NCI-H146 (cell line): ENCODE data around the gene GUCY1B1.

ENCODE experiments used
- DNase-seq: peaks from one replicate; lab custom pipeline; 2025; lab: John Stamatoyannopoulos, UW

Gene GUCY1B1

GRCh38 chr4:155800685-155801343, 42.0 kb downstream of the GUCY1B1 start:
- no peak for DNase-seq

DNA sequence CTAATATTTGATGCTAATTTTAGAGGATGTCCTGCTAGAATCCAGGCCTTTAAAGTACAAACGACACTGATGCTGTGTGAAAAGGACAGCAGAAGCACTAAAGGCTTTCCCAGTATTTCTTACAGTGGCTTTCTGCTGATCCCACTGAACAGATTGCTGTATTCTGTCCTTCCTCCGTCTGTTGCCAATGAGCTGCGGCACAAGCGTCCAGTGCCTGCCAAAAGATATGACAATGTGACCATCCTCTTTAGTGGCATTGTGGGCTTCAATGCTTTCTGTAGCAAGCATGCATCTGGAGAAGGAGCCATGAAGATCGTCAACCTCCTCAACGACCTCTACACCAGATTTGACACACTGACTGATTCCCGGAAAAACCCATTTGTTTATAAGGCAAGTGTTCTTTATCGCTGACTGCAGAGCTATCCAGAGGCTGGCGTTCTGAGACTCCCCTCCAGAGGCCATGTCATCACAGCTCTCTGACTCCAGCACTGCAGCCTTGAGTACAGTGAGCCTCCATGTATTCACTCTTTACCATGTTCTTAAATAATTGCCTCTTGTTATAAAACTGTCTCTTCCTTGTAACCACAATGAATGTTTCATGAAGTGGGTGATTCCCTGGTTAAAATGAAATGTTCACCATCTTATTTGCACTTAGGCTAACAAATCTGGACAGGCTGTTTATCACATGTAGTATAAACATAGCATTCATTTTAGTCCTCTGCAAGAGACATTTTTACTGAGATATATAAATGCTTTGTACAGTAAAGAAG, 43.6 kb downstream of the GUCY1B1 start:
- no peak for DNase-seq

DNA sequence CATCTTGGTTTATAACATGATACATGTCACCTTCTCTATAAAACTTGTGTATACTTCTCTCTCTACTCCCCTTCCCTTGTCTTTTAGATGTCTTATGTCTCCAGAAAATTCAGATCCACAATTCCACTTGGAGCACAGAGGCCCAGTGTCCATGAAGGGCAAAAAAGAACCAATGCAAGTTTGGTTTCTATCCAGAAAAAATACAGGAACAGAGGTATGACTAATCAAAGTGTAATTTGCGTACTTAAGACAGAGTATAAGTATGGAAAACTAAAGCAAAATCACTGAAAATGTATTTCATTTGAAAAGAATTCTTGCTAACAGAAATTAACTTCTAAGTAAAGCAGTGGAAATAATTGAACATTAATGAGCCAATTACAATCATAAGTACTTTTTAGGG, 46.2 kb downstream of the GUCY1B1 start:
- DNase-seq: no peak

DNA sequence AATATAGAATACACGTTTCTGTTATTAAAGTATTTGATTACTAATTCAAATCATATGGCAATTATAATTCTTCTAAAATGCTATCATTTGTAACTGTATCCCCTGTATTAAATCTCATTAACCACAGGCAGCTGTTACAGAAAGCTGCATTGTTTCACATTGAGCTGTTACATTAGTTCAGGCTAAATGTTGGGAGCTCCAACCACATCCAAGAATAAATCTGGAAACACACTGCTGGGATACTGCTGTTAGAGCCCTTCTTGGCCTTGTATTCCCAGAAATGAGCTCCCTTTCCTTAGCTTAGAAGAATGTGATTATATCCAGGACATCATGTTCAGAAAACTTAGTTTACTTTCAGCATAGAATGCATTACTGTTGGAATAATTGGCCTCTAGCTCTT, 48.2 kb downstream of the GUCY1B1 start:
- no peak for DNase-seq

GRCh38 chr4:155809835-155810234, 51.0 kb downstream of the GUCY1B1 start:
- DNase-seq: peak; percentile 44

- no peak for DNase-seq
Measured at GRCh38 chr4:155811083-155811482, 52.3 kb downstream of the GUCY1B1 start.

- DNase-seq: no peak
Measured at GRCh38 chr4:155818639-155819038, 59.8 kb downstream of the GUCY1B1 start.

DNA sequence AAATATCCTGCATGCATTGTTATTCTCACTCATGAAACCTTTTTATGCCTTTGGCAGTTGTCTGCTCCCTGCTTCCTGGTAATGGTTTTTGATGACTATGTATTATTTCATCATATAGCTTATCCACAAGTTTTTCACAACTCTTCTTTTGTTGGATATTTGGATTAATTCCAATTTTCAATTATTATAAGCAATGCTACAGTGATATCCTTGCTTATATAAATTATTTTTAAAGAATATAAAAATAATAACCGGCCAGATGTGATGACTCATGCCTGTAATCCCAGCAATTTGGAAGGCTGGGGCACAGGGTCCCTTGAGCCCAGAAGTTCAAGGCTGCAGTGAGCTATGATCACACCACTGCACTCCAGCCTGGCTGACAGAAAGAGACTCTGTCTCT, 60.2 kb downstream of the GUCY1B1 start:
- no peak for DNase-seq

GRCh38 chr4:155820887-155821518, 62.2 kb downstream of the GUCY1B1 start:
- DNase-seq: no peak

GRCh38 chr4:155822572-155822971, 63.8 kb downstream of the GUCY1B1 start:
- no peak for DNase-seq

DNA sequence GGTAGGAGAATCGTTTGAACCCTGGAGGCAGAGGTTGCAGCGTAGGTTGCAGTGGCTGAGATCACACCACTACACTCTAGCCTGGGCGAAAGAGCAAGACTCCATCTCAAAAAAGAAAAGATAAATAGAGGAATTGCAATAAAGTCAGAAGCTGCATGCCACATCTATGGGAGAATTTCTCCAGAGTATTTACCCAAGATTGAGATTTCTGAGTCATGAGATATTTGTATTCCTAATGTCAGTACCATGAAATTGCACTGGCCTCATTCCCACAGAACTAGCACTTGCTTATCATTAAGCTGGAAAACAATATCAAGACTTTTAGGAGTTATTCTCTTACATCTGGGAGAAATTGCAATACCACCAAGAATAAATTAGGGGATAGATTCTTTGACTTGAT, 69.8 kb downstream of the GUCY1B1 start:
- no peak for DNase-seq

DNA sequence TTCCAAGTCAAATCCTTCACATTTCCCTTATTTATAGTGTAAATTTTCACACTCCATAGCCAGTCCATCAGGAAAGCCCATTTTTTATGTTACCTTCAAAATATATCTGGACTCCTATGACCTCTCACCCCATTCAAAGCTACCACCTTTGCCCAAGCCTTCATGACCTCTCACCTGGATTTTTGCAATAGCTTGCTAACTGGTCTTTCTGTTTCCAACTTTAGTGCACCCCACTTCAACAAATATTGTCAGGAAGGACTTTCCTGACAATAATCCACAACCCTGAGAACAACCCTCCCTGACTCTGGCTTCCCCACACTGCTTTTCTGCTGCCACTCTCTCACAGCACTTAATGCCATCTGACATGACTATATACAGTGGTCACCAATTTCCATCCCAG, 73.8 kb downstream of the GUCY1B1 start:
- DNase-seq: no peak

GRCh38 chr4:155837203-155837796, 78.5 kb downstream of the GUCY1B1 start:
- DNase-seq: no peak

- no peak for DNase-seq
Measured at GRCh38 chr4:155842080-155842479, 83.3 kb downstream of the GUCY1B1 start.

GRCh38 chr4:155846929-155847328, 88.1 kb downstream of the GUCY1B1 start:
- no peak for DNase-seq

DNA sequence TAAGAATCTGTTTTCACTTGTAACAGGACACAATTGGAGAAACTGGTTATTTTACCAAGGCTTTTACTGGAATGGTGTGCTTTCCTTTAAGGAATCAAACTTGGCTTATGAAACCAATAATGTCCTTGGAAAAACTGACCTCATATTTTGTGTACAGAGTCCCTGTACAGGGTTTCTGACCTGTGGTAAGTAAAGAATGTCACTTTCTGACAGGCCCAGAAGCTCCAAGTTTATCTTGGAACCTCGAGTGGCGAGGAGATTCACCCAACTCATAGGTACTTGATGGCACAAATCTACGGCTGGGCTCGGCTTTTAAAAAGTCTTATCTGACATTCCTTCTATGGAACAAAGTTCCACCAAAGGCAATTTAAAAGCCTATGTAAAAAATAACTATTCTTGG, 90.2 kb downstream of the GUCY1B1 start:
- DNase-seq: no peak

DNA sequence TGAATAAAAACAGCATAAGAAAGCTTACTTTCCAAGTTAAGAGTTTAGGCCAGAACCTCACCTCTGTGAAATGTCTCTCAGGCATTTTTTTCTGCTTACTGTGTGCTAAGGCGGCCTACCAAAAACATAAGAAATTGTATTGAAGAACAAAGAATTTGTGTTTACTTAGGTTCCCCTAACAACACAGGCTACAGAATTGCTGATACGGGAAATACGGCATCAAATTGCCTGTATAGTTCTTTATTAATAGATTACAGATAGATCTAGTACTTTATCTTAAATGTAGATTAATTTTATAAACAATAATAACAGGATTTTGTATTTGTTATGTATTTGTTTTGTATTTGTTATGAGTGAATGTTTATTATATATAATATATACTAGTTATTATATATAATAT, 94.4 kb downstream of the GUCY1B1 start:
- no peak for DNase-seq

- DNase-seq: no peak
Measured at GRCh38 chr4:155854582-155855226, 95.9 kb downstream of the GUCY1B1 start.

DNA sequence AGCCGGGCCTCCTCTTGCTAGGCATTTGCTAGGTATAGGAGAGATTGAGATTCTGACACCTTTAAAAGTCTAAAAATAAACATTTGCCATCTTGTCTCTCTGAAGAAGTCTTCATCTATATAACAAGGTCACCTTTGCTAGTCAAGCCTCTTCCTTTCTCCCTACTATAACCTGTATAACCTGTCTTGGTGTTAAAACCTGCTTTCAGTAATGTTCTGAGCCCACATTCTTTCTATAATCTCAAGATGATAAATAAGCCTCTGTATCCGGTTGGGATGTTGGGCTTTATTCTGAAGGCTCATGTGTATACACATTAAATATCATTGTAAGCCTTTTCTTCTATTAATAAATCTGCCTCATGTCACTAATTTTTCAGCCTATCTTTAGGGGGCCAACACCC, 97.1 kb downstream of the GUCY1B1 start:
- no peak for DNase-seq
